CD4-positive, alpha-beta memory T cell (primary cell): ENCODE results near the gene NR4A3. TPM values are rescaled to one million over a fixed set of nuclear protein-coding genes. Genes with fewer than 3 reads are reported as not detected.

Experiments
- CTCF ChIA-PET: fragments of 350-600 bp; sonication (Branson Sonifier 250); formaldehyde crosslinking; loops from one replicate; lab custom pipeline; 2021; ENCODE audit warnings: inconsistent platforms; ENCODE audit not compliant: partially characterized antibody; lab: Charles Lee
- POLR2A ChIA-PET: fragments of 350-600 bp; sonication (Branson Sonifier 250); formaldehyde crosslinking; loops from one replicate; lab custom pipeline; 2021; ENCODE audit not compliant: partially characterized antibody; lab: Charles Lee
- DNase-seq, 5 donors: peaks; one replicate each; pipeline versions ENCODE4 v3.0.0 to v3.0.0-alpha.2; 2020 to 2022; ENCODE audit warnings: mixed read lengths in 1 of 5
- H3K27ac ChIP-seq: one replicate; pipeline ENCODE4 v1.7.0; 2013; ENCODE audit warnings: low read depth, low read length
- H3K27me3 ChIP-seq: 2 replicates; pipeline ENCODE4 v1.7.0; 2013; ENCODE audit warnings: mild to moderate bottlenecking, low read length, moderate library complexity; ENCODE audit not compliant: insufficient read depth
- H3K36me3 ChIP-seq: 2 replicates; pipeline ENCODE4 v1.7.0; 2013; ENCODE audit warnings: mild to moderate bottlenecking, low read length, moderate library complexity; ENCODE audit not compliant: insufficient read depth
- H3K4me1 ChIP-seq: 2 replicates; pipeline ENCODE4 v1.7.0; 2013; ENCODE audit warnings: mild to moderate bottlenecking, low read length, moderate library complexity; ENCODE audit not compliant: insufficient read depth
- H3K4me3 ChIP-seq, 2 donors: one replicate each; pipeline ENCODE4 v1.7.0; 2013; ENCODE audit warnings: low read length in 2 of 2, mild to moderate bottlenecking in 1 of 2
- H3K9me3 ChIP-seq, 2 donors: one replicate each; pipeline ENCODE4 v1.7.0; 2013; ENCODE audit warnings: low read length in 2 of 2, control low read depth in 1 of 2; ENCODE audit not compliant: control insufficient read depth in 1 of 2
- H3K27ac Mint-ChIP-seq, 7 donors: one replicate each; pipeline ENCODE4 v1.8.0; 2020 to 2021; ENCODE audit warnings: mixed read lengths in 7 of 7, mild to moderate bottlenecking in 6 of 7, inconsistent platforms in 3 of 7, moderate library complexity in 3 of 7
- H3K27me3 Mint-ChIP-seq, 2 donors: one replicate each; pipeline ENCODE4 v1.8.0; 2020 to 2021; ENCODE audit warnings: mixed read lengths in 2 of 2
- H3K36me3 Mint-ChIP-seq, 2 donors: one replicate each; pipeline ENCODE4 v1.8.0; 2020 to 2021; ENCODE audit warnings: mixed read lengths in 2 of 2, inconsistent platforms in 1 of 2, mild to moderate bottlenecking in 1 of 2
- H3K4me1 Mint-ChIP-seq, 4 donors: one replicate each; pipeline ENCODE4 v1.8.0; 2020 to 2021; ENCODE audit warnings: mixed read lengths in 4 of 4, mild to moderate bottlenecking in 1 of 4
- H3K4me3 Mint-ChIP-seq, 8 donors: one replicate each; pipeline ENCODE4 v1.8.0; 2020 to 2021; ENCODE audit warnings: mixed read lengths in 8 of 8, mild to moderate bottlenecking in 7 of 8, moderate library complexity in 6 of 8, inconsistent platforms in 3 of 8
- H3K9me3 Mint-ChIP-seq, 8 donors: one replicate each; pipeline ENCODE4 v1.8.0; 2020 to 2021; ENCODE audit warnings: mixed read lengths in 8 of 8, mild to moderate bottlenecking in 5 of 8, inconsistent platforms in 3 of 8, moderate library complexity in 1 of 8
- intact Hi-C: fragments of 100-400 bp; cut with micrococcal nuclease; formaldehyde crosslinking; loops from one replicate; pipeline ENCODE4 v1.15.1; 2023
- polyA plus RNA-seq, 2 donors: library from polyadenylated mRNA; unstranded; fragments of 300-500 nt; fragmentation: Illumina TruSeq; gene quantifications; one replicate each; pipeline ENCODE4 v1.2.3, GENCODE V29; 2021
- total RNA-seq, 2 experiments: library from RNA; stranded (reverse); gene quantifications; one replicate each; pipeline ENCODE4 v1.2.3, GENCODE V29; 2021

The NR4A3 gene
- total and polyA plus RNA-seq, 4 experiments from 2014 or later: 0.17 to 1.4 (median 0.34) TPM

GRCh38 chr9:99824378-99825171 is 2.9 kb downstream of the NR4A3 start:
- intact Hi-C loops: loop anchor here (1.0 to 5.0 kb wide), 9 partner anchors 27 to 1547 kb away; partner anchors contain the start of genes ANKS6, MSANTD3 and TEX10
- H3K4me3 ChIP-seq: peak overlapping the region; percentile 21 to 53
- CTCF ChIA-PET: interaction anchor here (0.8 to 2.9 kb wide), 12 partner anchors 11 to 394 kb away, joined by 3 to 13 read pairs (median 4); partner anchors contain the start of gene STX17
- no peak overlapping the region for H3K27ac ChIP-seq
- peaks cover 26% of the 10 kb centered on the region for H3K27me3 ChIP-seq
- peak; percentile 65 to 73 (median 69) for DNase-seq
- POLR2A ChIA-PET: interaction anchor here (0.8 to 1.5 kb wide), 3 partner anchors 82 to 178 kb away, joined by 4 to 8 read pairs (median 5); partner anchors contain the start of gene STX17
- H3K27me3 Mint-ChIP-seq: peaks cover 37 to 57% of the 10 kb centered on the region in 2 donors
- no peaks in the 10 kb centered on the region for H3K9me3 ChIP-seq
- H3K36me3 Mint-ChIP-seq: peaks cover 0 to 34% of the 10 kb centered on the region in 2 donors
- H3K4me1 ChIP-seq: peaks cover 38% of the 10 kb centered on the region
- H3K4me1 Mint-ChIP-seq: peaks cover 22 to 71% (median 38%) of the 10 kb centered on the region in 4 donors
- peaks cover 0 to 3% (median 0%) of the 10 kb centered on the region in 8 donors for H3K9me3 Mint-ChIP-seq
- H3K27ac Mint-ChIP-seq: peak overlapping the region; percentile 41 to 100 (median 84)
- no peaks in the 10 kb centered on the region for H3K36me3 ChIP-seq
- peak overlapping the region; percentile 90 to 100 (median 97) for H3K4me3 Mint-ChIP-seq

DNA sequence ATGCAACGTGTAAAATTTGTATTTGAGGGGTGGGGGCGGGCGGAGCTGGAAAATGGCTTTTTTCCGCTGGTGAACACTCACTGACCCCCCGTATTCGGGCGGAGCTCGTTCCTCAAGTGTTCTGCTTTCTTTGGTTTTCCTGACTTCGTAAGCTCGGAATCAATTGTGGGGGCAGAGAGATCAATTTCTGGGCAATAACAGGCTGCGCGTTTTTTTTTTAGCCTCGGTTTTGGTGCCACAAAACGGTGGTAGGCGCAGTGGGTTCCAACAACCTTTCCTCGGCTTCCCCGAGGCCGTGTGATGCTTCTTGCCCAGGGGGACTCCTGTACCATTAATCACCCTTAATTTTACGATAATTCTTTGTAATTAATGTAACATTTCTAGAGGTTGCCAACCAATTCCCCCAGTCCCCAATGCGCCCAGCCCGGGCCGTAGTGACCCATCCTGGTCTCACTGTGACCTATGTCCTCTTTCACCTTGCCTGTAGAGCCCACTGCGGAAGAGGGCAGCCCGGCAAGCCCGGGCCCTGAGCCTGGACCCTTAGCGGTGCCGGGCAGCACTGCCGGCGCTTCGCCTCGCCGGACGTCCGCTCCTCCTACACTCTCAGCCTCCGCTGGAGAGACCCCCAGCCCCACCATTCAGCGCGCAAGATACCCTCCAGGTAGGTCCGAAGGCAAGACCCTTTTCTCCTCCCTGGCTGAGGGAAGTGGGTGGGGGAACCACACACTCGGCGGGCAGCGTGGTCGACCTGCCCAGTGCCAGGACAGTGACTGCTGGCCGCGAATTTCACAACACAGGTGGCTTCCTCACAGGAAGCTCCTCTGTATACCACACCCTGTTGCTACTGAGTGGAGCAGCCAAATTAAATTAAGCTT is 3.7 kb downstream of the NR4A3 start:
- peak overlapping the region in 1 of 2 donors; percentile 27 for H3K4me3 ChIP-seq
- peaks cover 41 to 61% of the 10 kb centered on the region in 2 donors for H3K27me3 Mint-ChIP-seq

GRCh38 chr9:99826579-99826978 is 4.9 kb downstream of the NR4A3 start:
- ChIA-PET CTCF (no interaction called here), POLR2A (no interaction called here)
- Mint-ChIP-seq H3K4me3 (peak overlapping the region in 1 of 8 donors; percentile 17), H3K4me1 (peaks cover 15 to 54% (median 31%) of the 10 kb centered on the region in 4 donors), H3K9me3 (no peaks in the 10 kb centered on the region), H3K36me3 (peaks cover 0 to 19% of the 10 kb centered on the region in 2 donors), H3K27ac (peak overlapping the region in 1 of 7 donors; percentile 100), H3K27me3 (peaks cover 41 to 64% of the 10 kb centered on the region in 2 donors)
- peak in 1 of 5 donors; percentile 42 for DNase-seq
- H3K36me3 ChIP-seq: no peaks in the 10 kb centered on the region
- peaks cover 26% of the 10 kb centered on the region for H3K27me3 ChIP-seq
- no peaks in the 10 kb centered on the region for H3K9me3 ChIP-seq
- H3K4me3 ChIP-seq: no peak overlapping the region
- peaks cover 31% of the 10 kb centered on the region for H3K4me1 ChIP-seq
- intact Hi-C loops: no loop called here
- H3K27ac ChIP-seq: no peak overlapping the region

More for the DNA sequence above, 3.7 kb downstream of the NR4A3 start:
- peak overlapping the region in 3 of 7 donors; percentile 33 to 100 (median 80) for H3K27ac Mint-ChIP-seq
- Histone ChIP-seq H3K27me3 (peaks cover 26% of the 10 kb centered on the region), H3K9me3 (no peaks in the 10 kb centered on the region), H3K4me1 (peaks cover 35% of the 10 kb centered on the region), H3K27ac (no peak overlapping the region), H3K36me3 (no peaks in the 10 kb centered on the region)
- H3K9me3 Mint-ChIP-seq: no peaks in the 10 kb centered on the region
- peak in 1 of 5 donors; percentile 12 for DNase-seq
- peaks cover 19 to 65% (median 35%) of the 10 kb centered on the region in 4 donors for H3K4me1 Mint-ChIP-seq
- ChIA-PET POLR2A (interaction anchor here (0.8 to 1.5 kb wide), 3 partner anchors 81 to 177 kb away, joined by 4 to 8 read pairs (median 5); partner anchors contain the start of gene STX17), CTCF (interaction anchor here (0.8 to 2.9 kb wide), 11 partner anchors 11 to 393 kb away, joined by 3 to 13 read pairs (median 4); partner anchors contain the start of gene STX17)
- intact Hi-C loops: no loop called here
- peak overlapping the region; percentile 72 to 100 (median 97) for H3K4me3 Mint-ChIP-seq
- H3K36me3 Mint-ChIP-seq: peaks cover 0 to 28% of the 10 kb centered on the region in 2 donors

- ChIA-PET POLR2A (no interaction called here), CTCF (no interaction called here)
- peaks cover 23% of the 10 kb centered on the region for H3K27me3 ChIP-seq
- intact Hi-C loops: no loop called here
- H3K4me1 ChIP-seq: peaks cover 31% of the 10 kb centered on the region
- Mint-ChIP-seq H3K9me3 (no peaks in the 10 kb centered on the region), H3K27me3 (peaks cover 39 to 58% of the 10 kb centered on the region in 2 donors), H3K4me3 (peak overlapping the region in 1 of 8 donors; percentile 16), H3K4me1 (peaks cover 15 to 48% (median 27%) of the 10 kb centered on the region in 4 donors), H3K27ac (peak overlapping the region in 2 of 7 donors; percentile 42 to 100), H3K36me3 (peaks cover 0 to 12% of the 10 kb centered on the region in 2 donors)
- DNase-seq: no peak
- no peaks in the 10 kb centered on the region for H3K9me3 ChIP-seq
- no peak overlapping the region for H3K27ac ChIP-seq
- no peak overlapping the region for H3K4me3 ChIP-seq
- no peaks in the 10 kb centered on the region for H3K36me3 ChIP-seq
Measured at GRCh38 chr9:99827244-99827643, 5.6 kb downstream of the NR4A3 start.

DNA sequence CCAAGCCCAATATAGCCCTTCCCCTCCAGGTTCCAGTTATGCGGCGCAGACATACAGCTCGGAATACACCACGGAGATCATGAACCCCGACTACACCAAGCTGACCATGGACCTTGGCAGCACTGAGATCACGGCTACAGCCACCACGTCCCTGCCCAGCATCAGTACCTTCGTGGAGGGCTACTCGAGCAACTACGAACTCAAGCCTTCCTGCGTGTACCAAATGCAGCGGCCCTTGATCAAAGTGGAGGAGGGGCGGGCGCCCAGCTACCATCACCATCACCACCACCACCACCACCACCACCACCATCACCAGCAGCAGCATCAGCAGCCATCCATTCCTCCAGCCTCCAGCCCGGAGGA is 6.3 kb downstream of the NR4A3 start:
- ChIA-PET CTCF (interaction anchor here (1.7 kb wide), 1 partner anchor 14 kb away, joined by 4 read pairs; no protein-coding TSS in a partner anchor), POLR2A (no interaction called here)
- intact Hi-C loops: no loop called here
- no peak overlapping the region for H3K4me3 ChIP-seq
- peaks cover 33 to 51% of the 10 kb centered on the region in 2 donors for H3K27me3 Mint-ChIP-seq
- H3K36me3 Mint-ChIP-seq: peaks cover 0 to 4% of the 10 kb centered on the region in 2 donors
- peaks cover 11 to 40% (median 21%) of the 10 kb centered on the region in 4 donors for H3K4me1 Mint-ChIP-seq
- peak overlapping the region in 2 of 7 donors; percentile 35 to 76 for H3K27ac Mint-ChIP-seq
- peaks cover 22% of the 10 kb centered on the region for H3K27me3 ChIP-seq
- DNase-seq: peak in 1 of 5 donors; percentile 41
- H3K9me3 Mint-ChIP-seq: no peaks in the 10 kb centered on the region
- H3K4me3 Mint-ChIP-seq: no peak overlapping the region
- H3K9me3 ChIP-seq: no peaks in the 10 kb centered on the region
- no peaks in the 10 kb centered on the region for H3K36me3 ChIP-seq
- H3K4me1 ChIP-seq: peaks cover 27% of the 10 kb centered on the region
- no peak overlapping the region for H3K27ac ChIP-seq

GRCh38 chr9:99828417-99829176 is 6.9 kb downstream of the NR4A3 start:
- ChIA-PET POLR2A (no interaction called here), CTCF (interaction anchor here (1.7 kb wide), 1 partner anchor 14 kb away, joined by 4 read pairs; no protein-coding TSS in a partner anchor)
- H3K27ac ChIP-seq: no peak overlapping the region
- no peak for DNase-seq
- Mint-ChIP-seq H3K27me3 (peaks cover 27 to 48% of the 10 kb centered on the region in 2 donors), H3K4me3 (peak overlapping the region in 1 of 8 donors; percentile 35), H3K27ac (peak overlapping the region in 1 of 7 donors; percentile 85), H3K9me3 (no peaks in the 10 kb centered on the region), H3K4me1 (peaks cover 6 to 34% (median 16%) of the 10 kb centered on the region in 4 donors), H3K36me3 (peaks cover 0 to 3% of the 10 kb centered on the region in 2 donors)
- intact Hi-C loops: no loop called here
- H3K36me3 ChIP-seq: no peaks in the 10 kb centered on the region
- H3K9me3 ChIP-seq: no peaks in the 10 kb centered on the region
- H3K27me3 ChIP-seq: peaks cover 18% of the 10 kb centered on the region
- H3K4me3 ChIP-seq: no peak overlapping the region
- peaks cover 21% of the 10 kb centered on the region for H3K4me1 ChIP-seq
